NCI-H146 treated with DMSO at 0.1 percent for 48 hours (cell line): Measurements from ENCODE around the gene EHBP1.

ENCODE experiments used
- DNase-seq: peaks from one replicate; lab custom pipeline; 2025; ENCODE audit not compliant: unreplicated experiment; lab: John Stamatoyannopoulos, UW

EHBP1 gene

DNA sequence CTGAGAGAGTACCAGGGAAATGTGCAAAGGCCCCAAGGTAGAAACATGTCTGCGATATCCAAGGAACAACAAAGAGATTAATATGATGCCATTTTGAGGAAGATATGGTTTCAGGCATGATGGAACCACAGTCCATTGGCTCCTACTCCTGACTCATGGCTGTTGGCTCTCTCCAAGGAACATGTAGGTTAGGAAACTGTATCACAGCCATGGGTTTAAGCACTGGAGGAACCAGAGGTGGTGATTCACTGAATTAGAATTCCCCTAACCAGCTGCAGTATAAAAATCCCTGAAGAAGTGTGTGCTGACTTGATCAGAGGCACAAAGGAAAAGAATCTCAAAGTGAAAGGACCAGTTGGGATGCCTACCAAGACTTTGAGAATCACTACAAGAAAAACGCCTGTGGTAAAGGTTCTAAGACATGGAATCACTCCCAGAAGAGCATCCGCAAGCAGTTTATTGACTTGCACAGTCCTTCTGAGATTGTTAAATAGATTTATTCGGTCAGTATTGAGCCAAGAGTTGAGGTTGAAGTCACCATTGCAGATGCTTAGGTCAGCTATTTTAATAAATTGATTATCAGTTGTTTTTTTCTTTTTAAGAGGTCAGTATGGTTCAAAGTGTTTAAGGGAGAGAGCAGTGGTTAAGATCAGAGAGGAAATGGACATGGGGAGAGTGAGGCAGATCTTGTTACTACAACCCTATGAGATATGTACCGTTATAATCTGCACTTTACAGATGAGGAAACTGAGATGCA is 234.4 kb downstream of the EHBP1 start:
- no peak for DNase-seq

DNA sequence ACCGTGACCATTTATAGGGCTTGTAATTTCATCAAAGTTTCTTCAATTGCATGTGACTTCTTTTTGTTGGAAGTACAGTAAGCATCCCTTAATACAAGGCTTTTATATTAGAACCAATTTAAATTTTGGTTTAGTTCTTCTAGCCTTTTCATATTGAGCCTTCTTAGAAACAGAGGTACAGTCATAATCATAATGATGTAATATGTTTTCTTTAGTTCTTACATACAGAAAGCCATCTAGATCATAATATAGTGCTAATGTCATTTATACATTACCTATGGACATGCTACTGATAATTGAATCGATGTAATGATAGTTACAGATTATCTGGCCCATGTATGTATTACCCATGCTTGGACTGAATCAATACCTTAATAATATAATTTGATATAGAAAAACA is 235.2 kb downstream of the EHBP1 start:
- DNase-seq, result no peak

DNA sequence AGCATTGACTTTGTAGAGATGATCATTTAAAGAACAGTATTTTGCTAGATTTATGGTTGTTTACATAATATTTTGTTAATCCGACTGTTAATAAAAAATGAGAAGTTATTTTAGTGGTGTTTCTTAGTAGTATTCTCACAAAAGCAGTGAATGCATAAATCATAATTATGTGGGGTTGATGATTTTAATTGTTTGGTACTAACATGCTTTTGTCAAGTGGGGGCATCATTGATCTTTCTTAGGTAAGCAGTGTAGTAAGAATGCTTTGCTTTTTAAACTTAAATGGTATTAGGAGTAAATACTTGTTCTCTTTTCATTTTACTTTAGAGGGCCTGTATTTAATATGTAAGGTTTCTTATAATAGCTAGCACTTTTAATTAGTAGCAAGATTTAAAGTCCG is 235.9 kb downstream of the EHBP1 start:
- no peak for DNase-seq

DNA sequence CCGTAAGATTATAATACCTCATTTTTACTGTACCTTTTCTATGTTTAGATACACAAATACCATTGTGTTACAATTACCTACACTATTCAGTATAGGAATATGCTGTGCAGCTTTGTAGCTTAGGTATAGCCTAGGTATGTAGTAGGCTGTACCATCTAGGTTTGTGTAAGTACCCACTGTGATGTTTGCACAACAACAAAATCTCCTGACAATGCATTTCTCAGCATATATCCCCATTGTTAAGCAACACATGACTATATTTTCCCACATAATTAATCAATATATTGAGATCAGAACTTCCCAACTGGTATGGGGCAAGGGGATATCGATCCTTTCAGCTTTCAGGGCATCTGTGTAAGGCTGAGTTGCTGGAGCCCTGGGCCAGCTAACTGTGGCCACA is 238.8 kb downstream of the EHBP1 start:
- no peak for DNase-seq

DNA sequence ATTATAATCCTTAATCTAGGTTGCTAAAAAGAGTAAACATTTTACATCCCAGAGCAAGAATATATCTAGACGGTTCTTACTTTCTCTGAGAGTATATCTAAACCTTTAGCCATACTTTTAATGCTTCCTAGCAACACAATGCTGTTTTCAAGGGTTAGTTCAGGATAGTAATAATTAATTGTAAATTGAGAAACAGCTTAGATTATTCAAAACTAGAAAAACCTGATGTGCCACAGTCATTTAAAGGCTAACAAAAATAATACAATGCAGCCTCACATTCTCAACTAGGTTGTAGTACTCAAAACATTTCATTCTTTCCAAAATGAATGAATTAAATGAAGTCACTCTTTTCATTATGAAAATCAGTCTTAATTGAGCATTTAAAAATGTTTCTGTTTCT is 241.9 kb downstream of the EHBP1 start:
- no peak for DNase-seq

DNA sequence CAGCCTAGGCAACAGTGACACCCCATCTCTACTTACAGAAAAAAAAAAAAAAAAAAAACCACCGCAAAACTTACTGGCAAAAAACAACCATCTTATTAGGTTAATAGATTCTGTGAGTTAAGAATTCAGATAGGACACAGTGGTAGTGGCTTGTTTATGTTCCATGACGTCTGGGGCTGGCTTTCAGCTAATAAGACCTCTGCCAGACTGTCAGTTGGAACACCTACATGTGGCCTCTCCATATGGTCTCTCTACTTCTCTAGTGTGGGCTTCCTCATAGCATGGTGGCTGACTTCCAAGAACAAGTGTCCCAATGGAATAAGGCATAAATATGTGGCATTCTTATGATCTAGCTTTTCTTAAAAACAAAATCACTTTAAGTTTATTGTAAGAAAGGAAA is 251.1 kb downstream of the EHBP1 start:
- DNase-seq, result no peak

DNA sequence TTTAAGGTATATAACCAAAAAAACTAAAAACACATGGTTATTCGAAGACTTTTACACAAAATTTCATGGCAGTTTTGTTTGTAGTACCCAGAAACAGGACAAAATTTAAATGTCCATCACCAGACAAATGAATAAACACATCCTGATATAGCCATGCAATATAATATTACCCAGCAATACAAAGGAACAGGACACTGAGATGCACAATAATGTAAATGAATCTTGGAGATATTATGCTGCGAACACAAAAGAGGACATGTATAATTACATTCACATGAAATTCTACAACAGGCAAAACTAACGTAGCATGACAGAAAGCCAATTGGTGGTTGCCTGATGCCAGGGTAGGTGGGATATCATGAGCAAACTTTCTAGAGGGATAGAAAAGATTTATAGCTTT is 252.7 kb downstream of the EHBP1 start:
- no peak for DNase-seq

DNA sequence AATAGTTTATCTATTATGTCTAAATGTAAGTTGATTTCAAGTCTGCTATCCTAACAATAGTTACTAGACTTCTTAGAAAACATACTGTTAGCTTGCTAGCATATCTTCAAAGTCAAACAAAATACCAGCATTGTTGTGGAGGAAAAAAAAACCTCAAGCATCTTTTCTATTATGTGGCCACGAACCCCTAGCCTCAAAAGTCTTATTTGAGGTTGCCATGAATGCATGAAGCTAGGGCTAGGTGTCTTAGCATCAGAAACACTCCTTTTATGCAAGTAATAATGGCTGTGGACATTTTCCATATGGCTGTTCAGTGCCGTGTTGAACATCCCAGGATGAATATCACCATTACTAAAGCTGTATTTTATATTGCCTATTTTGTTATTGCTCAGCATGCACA is 258.5 kb downstream of the EHBP1 start:
- DNase-seq, result no peak

DNA sequence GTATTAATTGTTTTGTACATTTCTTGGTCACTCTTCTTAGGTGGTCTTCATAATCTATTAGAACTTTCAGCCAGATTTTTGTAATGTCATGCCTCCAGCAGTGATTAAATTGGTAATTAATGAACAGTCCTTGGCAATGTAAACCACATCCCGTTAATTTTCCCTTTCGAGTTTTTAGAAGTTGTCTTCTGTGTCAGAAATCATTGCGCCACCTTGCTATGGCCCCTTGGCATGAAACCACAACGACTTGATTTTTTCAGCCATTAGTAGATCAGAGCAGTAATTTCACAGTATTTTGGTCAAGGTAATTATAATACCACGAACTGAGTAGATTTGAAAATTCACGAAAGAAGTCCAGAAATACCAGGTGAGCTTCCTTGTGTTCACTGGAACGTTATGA is 259.2 kb downstream of the EHBP1 start:
- no peak for DNase-seq

DNA sequence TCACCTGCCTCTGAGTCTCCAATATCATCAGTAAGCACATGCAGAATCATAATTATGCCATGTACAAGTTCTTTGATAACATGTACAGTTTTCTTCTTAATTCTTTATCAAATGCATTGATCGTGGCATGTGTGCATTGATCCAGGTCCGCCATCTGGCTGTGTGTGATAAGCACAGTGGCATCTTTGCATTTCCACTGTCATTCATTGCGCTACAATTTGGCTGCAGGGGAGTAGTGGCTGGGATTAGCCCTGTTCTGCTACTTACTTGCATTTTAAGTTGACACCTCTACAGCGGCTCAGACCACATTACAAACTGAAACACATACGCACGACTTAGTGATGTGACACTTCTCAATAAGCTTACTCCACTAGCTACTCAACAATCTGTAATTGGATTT is 261.5 kb downstream of the EHBP1 start:
- DNase-seq, result no peak

DNA sequence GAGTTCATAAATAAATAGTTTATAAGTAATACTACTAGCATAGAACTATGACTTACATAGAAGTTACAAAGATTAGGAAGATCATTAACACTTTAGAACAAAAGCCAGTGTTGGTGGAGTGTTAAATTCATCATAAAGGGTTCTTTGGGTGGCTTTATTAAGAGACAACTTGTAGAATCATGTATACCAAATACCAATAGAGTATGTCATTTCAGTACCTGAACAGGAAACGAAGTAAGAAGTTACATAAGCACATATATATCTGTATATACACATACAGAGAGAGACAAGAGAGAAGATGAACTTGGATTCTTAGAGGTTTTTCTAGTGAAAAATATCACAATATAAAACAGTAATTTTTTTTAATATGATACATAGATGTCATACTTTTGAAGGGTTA is 262.7 kb downstream of the EHBP1 start:
- no peak for DNase-seq

DNA sequence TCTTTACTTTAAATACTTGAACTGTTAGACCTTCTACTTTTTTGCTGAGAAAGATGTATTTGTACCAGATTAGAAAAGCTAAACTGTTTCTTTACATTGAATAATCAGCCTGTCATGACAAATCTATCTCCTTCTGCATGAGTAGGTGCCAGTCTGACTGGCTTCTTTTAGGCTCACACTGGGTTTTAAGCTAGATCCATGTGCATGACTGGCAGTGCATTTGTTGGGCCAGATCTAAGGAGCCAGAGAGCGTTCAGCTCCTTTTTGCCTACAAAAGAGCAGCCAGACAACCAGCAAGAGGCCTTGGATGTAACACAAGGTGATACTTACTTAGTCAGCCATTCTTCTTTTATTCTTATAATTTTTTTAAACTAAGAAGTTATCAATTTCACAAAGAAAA is 263.2 kb downstream of the EHBP1 start:
- DNase-seq, result no peak

DNA sequence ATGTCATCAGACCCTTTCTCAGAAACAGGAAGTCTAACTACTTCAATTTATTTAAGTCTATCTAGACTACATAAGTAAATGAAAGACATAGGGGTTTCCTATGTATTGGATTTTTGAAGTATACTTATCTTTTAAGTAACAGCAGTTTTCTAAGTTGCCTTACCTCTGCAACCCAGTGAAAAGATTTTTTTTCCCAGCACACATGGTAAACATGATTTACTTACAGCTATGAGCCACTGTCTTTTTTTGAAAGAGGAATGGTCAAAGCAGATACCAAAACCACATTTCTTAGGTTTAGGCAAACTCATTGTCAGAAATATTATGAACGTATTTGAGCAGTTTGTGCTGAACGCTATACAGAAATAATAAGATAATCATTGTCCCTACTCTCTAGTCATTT is 266.4 kb downstream of the EHBP1 start:
- DNase-seq, result no peak

DNA sequence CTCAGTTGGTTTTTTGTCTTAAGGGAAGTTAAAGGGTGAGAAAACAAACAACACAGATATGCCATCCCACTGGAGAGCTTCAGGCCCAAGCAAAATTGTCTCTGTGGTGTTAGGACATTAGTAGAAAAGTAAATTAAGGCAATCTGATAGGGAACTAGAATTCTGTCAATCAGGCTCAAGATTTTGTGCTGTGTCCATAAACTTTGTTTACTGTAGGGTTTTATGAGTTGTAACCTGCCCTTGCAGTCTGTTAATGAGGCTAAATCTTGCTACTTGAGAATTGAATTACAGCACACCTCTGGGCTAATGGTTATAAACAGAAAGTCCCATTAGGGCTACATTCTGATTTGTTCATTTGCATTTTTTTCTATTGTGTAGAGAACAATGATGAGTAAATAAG is 267.1 kb downstream of the EHBP1 start:
- no peak for DNase-seq

DNA sequence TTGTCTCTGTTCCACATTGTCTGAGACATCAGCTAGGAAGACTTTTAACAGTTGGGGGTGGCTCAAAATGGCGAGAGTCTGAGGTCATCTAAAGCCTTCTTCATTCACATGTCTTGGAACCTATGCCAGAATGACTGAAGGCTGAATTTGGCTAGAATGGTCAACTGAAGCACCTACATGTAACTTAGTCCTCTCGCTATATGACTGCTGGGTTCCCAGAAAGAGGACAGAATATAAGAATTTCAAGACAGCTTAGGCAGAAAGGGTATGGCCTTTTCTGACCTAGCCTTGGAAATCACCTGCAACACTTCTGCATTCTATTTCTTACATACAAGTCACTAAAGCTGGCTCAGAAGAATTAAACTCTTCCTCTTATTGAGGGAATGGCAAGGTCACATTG is 269.5 kb downstream of the EHBP1 start:
- DNase-seq, result no peak

DNA sequence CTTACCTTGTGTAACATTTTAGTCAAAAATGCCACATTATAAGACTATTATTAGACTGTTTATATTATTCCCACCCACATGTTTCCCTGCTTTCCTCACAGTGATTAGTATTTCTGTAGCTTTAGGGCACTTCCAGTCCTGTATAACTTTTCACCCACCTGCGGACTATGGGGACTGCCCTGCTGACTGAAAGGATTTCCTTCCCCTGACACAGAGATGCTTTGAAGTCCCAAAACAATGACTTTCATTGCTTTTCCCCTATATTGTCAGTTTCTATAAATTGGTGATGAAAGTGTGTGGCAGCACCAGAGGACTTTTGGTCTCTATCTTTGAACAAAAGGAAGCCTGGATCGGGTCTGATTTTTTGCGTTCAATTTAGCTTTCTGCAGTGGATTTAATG is 286.1 kb downstream of the EHBP1 start:
- no peak for DNase-seq

DNA sequence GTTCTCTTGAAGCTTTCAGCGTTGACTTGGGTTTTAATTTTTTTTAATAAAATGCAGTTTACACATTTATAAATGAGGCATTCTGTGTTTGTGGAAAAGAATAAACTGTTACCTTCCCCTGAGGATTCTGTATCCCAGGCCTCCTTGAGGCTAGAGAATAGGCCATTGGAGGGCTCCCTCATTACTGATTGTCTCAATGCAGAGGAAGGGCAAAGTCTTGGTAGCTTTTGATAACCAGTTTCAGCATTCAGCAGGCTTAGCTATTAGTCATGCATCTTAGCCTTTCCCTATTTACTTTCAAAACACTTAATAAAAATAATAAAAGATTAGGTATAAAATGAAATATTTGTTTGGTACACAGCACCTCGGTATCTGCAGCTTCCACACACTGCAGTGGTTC is 287.0 kb downstream of the EHBP1 start:
- no peak for DNase-seq

DNA sequence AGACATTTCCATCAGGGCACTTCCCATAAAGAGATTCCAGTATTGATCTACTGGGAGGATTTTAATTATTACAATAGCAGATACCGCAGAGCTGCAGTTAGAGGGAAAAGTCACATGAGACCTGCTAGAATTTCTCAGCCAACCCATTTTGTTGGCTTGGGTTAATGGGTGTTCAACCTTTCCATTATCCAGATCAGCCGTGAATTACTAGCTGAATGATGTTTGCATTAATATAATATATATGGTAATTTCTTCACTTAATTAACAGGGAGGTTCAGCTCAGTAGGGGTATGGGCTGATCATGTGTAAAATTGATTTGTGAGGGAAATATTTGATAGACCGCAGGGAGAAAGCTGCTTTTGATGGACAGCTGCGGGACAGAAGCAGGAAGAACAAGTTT is 288.7 kb downstream of the EHBP1 start:
- DNase-seq, result no peak

DNA sequence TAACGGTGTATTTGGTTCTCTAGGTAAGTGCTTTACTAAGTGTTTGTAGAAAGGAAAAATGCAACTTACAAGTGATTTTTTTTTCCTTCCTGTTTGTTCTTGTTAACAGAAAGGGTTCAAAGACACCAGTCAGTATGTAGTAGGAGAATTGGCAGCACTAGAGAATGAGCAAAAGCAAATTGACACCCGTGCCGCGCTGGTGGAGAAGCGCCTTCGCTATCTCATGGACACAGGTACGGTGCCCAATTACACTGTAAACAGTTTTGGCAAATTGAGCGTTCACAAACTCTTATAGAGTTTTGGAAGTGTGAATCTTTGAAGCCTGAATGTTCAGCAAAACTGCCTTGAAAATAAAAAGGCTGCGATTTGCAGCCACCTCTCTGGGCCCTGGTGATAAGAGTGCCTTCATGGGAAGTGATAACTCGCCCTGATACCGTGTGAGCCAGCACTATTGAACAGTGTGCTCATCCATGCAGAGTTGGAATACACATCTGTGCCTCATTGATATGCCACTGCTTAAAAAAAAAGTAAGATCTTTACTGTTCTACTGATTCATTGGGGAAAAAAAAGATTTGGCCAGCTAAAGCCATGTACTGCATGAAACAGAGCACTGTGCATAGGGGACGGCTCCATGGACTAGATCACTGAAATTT is 291.1 kb downstream of the EHBP1 start:
- no peak for DNase-seq

DNA sequence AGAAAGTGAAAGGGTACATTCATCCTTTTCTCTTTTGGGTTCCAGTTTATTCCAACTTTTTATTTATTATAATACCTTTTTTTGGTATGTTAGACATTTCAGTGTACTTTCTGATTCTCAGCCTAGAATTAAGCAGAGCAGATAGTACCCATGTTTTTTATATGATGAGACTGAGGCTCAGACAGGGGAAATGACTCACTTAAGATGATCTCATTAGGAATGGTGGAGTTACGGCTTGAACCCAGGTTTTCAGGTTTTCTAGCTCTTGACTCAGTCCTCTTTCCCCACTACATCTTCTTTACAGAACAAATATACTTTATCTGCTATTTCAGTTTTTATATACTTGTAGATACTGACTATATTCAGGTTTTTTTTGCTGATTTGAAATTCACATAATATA is 293.4 kb downstream of the EHBP1 start:
- DNase-seq, result no peak

DNA sequence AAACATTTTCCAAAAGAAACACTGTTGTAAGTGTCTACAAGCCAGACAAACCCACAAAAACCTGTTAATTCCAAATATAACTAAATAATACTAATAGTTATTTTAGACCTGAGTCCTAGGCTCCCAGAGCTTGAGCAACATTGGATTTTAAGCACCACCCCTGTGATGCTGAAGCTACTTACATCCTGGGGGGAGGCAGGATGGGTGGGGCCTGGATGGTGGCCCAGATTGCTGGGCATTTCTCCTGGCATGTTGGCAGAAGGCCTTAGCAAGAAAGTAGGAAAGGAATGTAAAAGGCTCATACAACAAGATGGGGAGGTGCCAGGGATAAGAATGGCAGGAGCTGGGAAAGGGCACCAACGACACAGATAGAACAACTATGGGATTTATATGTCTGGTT is 294.4 kb downstream of the EHBP1 start:
- no peak for DNase-seq

DNA sequence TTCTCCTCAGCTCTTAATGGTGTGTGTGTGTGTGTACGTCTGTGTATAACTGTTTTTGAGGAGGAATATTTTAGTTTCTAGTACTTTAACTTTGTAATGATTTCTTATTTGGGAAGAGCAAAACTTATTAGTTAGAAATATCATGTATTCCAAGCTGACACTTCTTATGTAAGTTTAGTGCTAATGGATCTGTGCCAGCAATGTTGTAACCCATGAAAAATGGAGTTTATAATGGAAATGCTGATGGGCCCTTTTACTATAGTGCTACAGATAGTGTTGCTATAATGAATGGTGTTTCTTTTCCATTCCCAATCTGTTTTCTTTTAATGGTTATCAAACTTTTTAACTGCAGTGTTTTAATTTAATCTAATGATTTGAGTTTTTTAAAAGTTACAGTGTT is 295.3 kb downstream of the EHBP1 start:
- DNase-seq, result no peak

DNA sequence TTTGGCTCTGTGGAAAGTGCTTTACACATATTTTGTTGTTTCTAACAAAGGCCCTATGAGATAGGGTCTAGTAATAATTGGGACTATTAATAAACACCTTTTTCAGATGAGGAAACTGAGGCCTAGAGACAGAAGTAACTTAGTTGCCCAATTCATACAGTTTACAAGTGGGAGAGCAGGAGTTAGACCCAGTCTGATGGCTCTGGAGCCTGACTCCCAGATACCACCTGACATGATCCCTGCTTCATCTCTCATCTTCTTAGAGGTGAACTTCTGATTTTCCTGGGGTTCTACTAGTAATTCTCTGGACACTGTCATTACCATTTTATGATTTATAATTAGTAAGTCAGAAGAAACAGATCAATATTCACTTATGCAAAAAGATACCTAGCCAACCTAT is 296.1 kb downstream of the EHBP1 start:
- DNase-seq, result no peak
